Measurements from ENCODE around the gene MTNR1A.

The MTNR1A gene

DNA sequence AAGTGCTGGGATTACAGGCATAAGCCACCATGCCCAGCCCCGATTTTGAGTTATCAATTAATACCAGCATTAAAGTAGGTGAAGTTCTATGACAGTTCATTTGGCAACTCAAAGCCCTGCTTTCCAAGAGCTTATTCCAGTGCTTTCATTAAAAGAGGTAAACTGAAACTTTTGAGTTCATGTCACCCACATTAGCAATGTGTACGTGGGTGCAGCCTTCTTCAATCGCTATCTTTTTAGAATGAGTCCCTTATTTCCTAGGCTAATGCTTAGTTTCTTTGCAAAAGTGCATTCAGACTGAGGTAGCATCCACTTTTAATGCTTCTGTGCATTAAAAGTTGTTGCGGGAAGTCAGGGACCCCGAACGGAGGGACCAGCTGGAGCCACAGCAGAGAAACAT lies 26.1 kb upstream of the MTNR1A start:
- peaks cover 3% of the 10 kb centered on the region for H3K9me3 Mint-ChIP-seq
- no peaks in the 10 kb centered on the region for H3K36me3 Mint-ChIP-seq
- H3K27ac Mint-ChIP-seq: no peak overlapping the region
- no peaks in the 10 kb centered on the region for H3K4me1 Mint-ChIP-seq
- ATAC-seq (no peak), DNase-seq (ENCODE audit: low spot score in 2 of 2) (no peak)
- H3K4me3 Mint-ChIP-seq: no peak overlapping the region

- H3K4me1 Mint-ChIP-seq: no peaks in the 10 kb centered on the region
- H3K36me3 Mint-ChIP-seq: no peaks in the 10 kb centered on the region
- DNase-seq (ENCODE audit: low spot score in 2 of 2) (no peak), ATAC-seq (no peak)
- H3K4me3 Mint-ChIP-seq: no peak overlapping the region
- no peak overlapping the region for H3K27ac Mint-ChIP-seq
- H3K9me3 Mint-ChIP-seq: peaks cover 3% of the 10 kb centered on the region
Observed at GRCh38 chr4:186580669-186581068, 25.3 kb upstream of the MTNR1A start.

- Mint-ChIP-seq H3K9me3 (peaks cover 6% of the 10 kb centered on the region), H3K4me1 (no peaks in the 10 kb centered on the region), H3K36me3 (no peaks in the 10 kb centered on the region), H3K4me3 (no peak overlapping the region), H3K27ac (no peak overlapping the region)
- ATAC-seq (no peak), DNase-seq (ENCODE audit: low spot score in 2 of 2) (no peak)
Observed at GRCh38 chr4:186570193-186570996, 15.0 kb upstream of the MTNR1A start.

- Mint-ChIP-seq H3K4me1 (no peaks in the 10 kb centered on the region), H3K9me3 (peaks cover 6% of the 10 kb centered on the region), H3K36me3 (no peaks in the 10 kb centered on the region), H3K27ac (no peak overlapping the region), H3K4me3 (no peak overlapping the region)
- DNase-seq (ENCODE audit: low spot score in 2 of 2): no peak
- ATAC-seq: no peak
Observed at GRCh38 chr4:186569533-186570192, 14.3 kb upstream of the MTNR1A start.

- DNase-seq (ENCODE audit: low spot score in 2 of 2) (no peak), ATAC-seq (no peak)
- Mint-ChIP-seq H3K27ac (no peak overlapping the region), H3K4me1 (no peaks in the 10 kb centered on the region), H3K9me3 (peaks cover 9% of the 10 kb centered on the region), H3K4me3 (no peak overlapping the region), H3K36me3 (no peaks in the 10 kb centered on the region)
Observed at GRCh38 chr4:186566068-186566467, 10.7 kb upstream of the MTNR1A start.

DNA sequence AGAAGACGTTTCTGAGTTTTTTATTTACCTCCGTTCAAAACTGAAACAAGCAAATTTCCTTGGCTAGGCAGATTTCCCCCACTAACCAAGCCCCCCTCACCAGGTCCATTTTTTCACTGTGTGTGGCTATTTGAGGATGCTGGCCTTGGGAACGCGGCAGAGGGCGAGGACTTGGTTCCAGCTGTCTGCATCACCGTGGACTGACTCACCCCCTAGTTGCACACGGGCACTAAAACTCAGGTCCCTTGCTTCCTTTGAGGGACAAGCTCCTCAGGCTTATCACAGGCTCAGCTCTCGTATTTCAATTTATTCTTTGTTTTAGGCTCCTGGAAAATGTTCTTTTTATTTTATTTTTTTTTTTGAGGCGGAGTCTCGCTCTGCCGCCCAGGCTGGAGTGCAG lies 8.4 kb upstream of the MTNR1A start:
- Mint-ChIP-seq H3K4me3 (no peak overlapping the region), H3K9me3 (peaks cover 6% of the 10 kb centered on the region), H3K36me3 (no peaks in the 10 kb centered on the region), H3K27ac (no peak overlapping the region), H3K4me1 (no peaks in the 10 kb centered on the region)
- no peak for ATAC-seq
- DNase-seq (ENCODE audit: low spot score in 2 of 2): no peak

DNA sequence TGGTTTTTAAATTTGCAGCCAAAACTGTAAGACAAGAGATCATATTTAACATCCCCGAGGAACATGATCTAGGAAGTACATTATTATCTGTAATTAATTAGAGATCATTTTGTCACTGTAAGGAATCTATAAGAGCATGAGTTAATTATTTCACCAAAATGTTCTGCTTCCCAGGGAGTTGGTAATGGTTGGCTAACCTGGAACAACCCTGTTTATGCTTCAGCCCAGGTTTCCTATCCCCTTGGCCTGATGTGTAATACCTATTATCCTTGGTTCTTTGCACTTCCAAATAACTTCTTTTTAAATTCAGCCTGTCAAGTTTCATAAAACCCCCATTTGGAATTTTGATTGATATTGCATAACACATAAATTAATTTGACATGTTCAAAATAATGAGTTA lies 6.4 kb upstream of the MTNR1A start:
- H3K4me3 Mint-ChIP-seq: no peak overlapping the region
- no peaks in the 10 kb centered on the region for H3K4me1 Mint-ChIP-seq
- no peak for ATAC-seq
- no peak overlapping the region for H3K27ac Mint-ChIP-seq
- DNase-seq (ENCODE audit: low spot score in 2 of 2): no peak
- H3K9me3 Mint-ChIP-seq: peaks cover 3% of the 10 kb centered on the region
- H3K36me3 Mint-ChIP-seq: no peaks in the 10 kb centered on the region

DNA sequence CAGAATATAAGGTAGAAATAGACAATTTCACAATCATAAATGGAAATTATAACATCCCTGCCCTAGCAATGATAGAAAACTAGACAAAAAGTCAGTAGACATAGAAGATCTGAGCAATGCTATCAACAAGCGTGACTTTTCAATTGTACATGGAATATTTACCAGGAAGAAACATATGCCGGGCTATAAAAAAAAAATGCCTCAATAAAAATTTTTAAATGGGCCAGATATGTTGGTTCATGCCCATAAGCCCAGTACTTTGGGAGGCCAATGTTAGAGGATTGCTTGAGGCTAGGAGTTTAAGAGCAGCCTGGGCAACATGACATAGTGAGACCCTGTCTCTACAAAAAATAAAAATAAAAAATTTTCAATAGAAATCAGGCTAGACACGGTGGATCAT lies 5.3 kb upstream of the MTNR1A start:
- ATAC-seq (no peak), DNase-seq (ENCODE audit: low spot score in 2 of 2) (no peak)
- Mint-ChIP-seq H3K4me3 (no peak overlapping the region), H3K27ac (no peak overlapping the region), H3K4me1 (no peaks in the 10 kb centered on the region), H3K9me3 (peaks cover 3% of the 10 kb centered on the region), H3K36me3 (no peaks in the 10 kb centered on the region)

DNA sequence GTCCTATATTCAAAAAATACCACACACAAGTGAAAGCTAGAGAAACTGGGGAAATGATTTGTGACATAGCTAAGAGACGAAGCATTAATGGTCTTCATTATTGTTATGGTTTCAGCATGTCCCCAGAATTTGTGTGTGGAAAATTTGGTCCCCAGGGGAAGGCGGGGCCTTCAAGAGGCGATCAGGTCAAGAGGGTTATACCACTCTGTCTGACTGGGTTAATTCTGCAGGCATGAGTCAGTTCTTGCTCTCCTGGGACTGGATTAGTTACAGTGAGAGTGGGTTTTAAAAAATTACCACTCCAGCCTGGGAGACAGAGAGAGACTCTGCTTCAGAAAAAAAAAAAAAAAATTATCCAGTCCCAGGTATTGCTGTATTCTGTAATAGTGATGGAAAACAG lies 2.1 kb upstream of the MTNR1A start:
- Mint-ChIP-seq H3K9me3 (peaks cover 1% of the 10 kb centered on the region), H3K4me1 (no peaks in the 10 kb centered on the region), H3K36me3 (no peaks in the 10 kb centered on the region), H3K4me3 (no peak overlapping the region), H3K27ac (no peak overlapping the region)
- ATAC-seq: no peak
- DNase-seq (ENCODE audit: low spot score in 2 of 2): no peak

- H3K27ac Mint-ChIP-seq: no peak overlapping the region
- no peak for DNase-seq (ENCODE audit: low spot score in 2 of 2)
- no peaks in the 10 kb centered on the region for H3K4me1 Mint-ChIP-seq
- no peak for ATAC-seq
- H3K4me3 Mint-ChIP-seq: no peak overlapping the region
- H3K9me3 Mint-ChIP-seq: no peaks in the 10 kb centered on the region
- no peaks in the 10 kb centered on the region for H3K36me3 Mint-ChIP-seq
Observed at GRCh38 chr4:186557061-186557460, 1.7 kb upstream of the MTNR1A start.

DNA sequence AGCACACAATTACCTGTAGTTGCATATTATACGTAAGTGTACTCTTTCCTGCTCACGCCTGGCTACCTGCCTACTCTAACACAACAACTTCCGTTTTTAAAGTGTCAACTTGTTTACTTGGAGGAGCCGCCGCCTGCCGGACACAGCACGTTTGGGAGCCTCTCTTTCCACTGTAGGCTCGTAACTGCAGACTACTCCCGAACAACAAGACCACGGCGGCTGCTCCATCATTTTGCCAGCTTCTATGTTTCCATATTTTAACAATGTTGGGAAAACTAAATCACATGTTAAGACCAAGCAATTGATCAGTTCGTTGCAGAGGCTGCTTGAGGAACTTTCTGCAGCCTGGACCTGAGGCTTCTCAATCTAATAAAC lies 841 bp downstream of the MTNR1A start:
- ATAC-seq: no peak
- no peaks in the 10 kb centered on the region for H3K4me1 Mint-ChIP-seq
- DNase-seq (ENCODE audit: low spot score in 2 of 2): no peak
- no peaks in the 10 kb centered on the region for H3K36me3 Mint-ChIP-seq
- no peaks in the 10 kb centered on the region for H3K9me3 Mint-ChIP-seq
- H3K4me3 Mint-ChIP-seq: no peak overlapping the region
- H3K27ac Mint-ChIP-seq: no peak overlapping the region

GRCh38 chr4:186553717-186554116 lies 1.6 kb downstream of the MTNR1A start:
- ATAC-seq (no peak), DNase-seq (ENCODE audit: low spot score in 2 of 2) (no peak)
- H3K4me1 Mint-ChIP-seq: no peaks in the 10 kb centered on the region
- no peaks in the 10 kb centered on the region for H3K36me3 Mint-ChIP-seq
- no peak overlapping the region for H3K27ac Mint-ChIP-seq
- no peak overlapping the region for H3K4me3 Mint-ChIP-seq
- no peaks in the 10 kb centered on the region for H3K9me3 Mint-ChIP-seq

GRCh38 chr4:186551849-186552248 lies 3.5 kb downstream of the MTNR1A start:
- ATAC-seq (no peak), DNase-seq (ENCODE audit: low spot score in 2 of 2) (no peak)
- no peaks in the 10 kb centered on the region for H3K36me3 Mint-ChIP-seq
- no peak overlapping the region for H3K27ac Mint-ChIP-seq
- H3K4me1 Mint-ChIP-seq: no peaks in the 10 kb centered on the region
- H3K4me3 Mint-ChIP-seq: no peak overlapping the region
- H3K9me3 Mint-ChIP-seq: peaks cover 5% of the 10 kb centered on the region

DNA sequence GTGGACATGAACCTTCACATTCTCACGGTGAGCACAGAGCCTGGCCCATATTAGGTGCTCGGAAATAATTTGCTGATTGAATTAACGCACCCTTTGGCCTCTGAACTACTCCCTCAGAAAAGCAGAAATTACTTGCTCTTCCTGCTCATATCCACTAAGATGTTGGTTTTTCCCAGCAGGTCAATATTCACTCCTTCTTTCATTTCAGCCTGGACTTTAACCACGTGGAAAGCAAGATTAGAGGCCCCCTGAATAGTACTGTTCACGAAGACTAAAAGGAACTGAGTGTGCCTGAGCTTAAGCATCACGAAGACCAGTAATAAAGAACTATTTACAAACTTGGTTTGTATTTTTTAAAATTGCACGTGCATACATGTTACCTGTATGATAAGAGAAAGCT lies 9.9 kb downstream of the MTNR1A start:
- H3K27ac Mint-ChIP-seq: no peak overlapping the region
- H3K36me3 Mint-ChIP-seq: no peaks in the 10 kb centered on the region
- DNase-seq (ENCODE audit: low spot score in 2 of 2) (no peak), ATAC-seq (no peak)
- H3K9me3 Mint-ChIP-seq: peaks cover 11% of the 10 kb centered on the region
- H3K4me3 Mint-ChIP-seq: no peak overlapping the region
- no peaks in the 10 kb centered on the region for H3K4me1 Mint-ChIP-seq

- no peak for ATAC-seq
- Mint-ChIP-seq H3K9me3 (peaks cover 11% of the 10 kb centered on the region), H3K4me1 (no peaks in the 10 kb centered on the region), H3K36me3 (no peaks in the 10 kb centered on the region), H3K27ac (no peak overlapping the region), H3K4me3 (no peak overlapping the region)
- no peak for DNase-seq (ENCODE audit: low spot score in 2 of 2)
Observed at GRCh38 chr4:186543206-186543605, 12.2 kb downstream of the MTNR1A start.

GRCh38 chr4:186541801-186542200 lies 13.6 kb downstream of the MTNR1A start:
- no peak overlapping the region for H3K27ac Mint-ChIP-seq

More at GRCh38 chr4:186541801-186542200, 13.6 kb downstream of the MTNR1A start:
- Mint-ChIP-seq H3K4me3 (no peak overlapping the region), H3K36me3 (no peaks in the 10 kb centered on the region), H3K9me3 (peaks cover 6% of the 10 kb centered on the region), H3K4me1 (no peaks in the 10 kb centered on the region)
- DNase-seq (ENCODE audit: low spot score in 2 of 2) (no peak), ATAC-seq (no peak)

Data from stimulated activated effector memory CD8-positive, alpha-beta T cell treated with anti-CD3 and anti-CD28 coated beads, Interleukin-12 subunit alpha, Interleukin-12 subunit beta, amount 100 ng/mL, for 72 hours (primary cell).